ENCODE data around the gene MINPP1.

DNA sequence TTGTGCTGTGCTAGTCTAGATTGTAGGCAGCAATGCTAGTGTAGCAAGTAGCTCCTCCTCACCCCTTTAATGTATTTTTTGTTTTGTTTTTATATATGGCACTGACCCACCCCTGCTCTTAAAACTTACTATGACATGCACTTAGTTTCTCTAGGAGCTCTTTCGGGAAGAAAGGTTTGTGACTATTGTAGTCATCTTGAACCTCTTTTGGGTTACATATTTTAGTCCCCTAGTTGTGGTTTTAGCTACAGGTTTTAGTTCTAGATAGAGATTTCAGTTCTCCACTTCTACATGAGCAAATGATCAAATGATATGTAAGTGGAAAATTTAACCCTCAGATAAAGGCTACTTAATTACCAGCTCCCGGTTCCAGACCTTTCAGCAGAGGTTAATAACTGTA is 14.9 kb downstream of the MINPP1 start:
- no peak for TF ChIP-seq POLR2A (IDR thresholded peaks at IDR 0.05; ENCODE audit: extremely low read depth, insufficient read length)
- TF ChIP-seq, protein P1, sequence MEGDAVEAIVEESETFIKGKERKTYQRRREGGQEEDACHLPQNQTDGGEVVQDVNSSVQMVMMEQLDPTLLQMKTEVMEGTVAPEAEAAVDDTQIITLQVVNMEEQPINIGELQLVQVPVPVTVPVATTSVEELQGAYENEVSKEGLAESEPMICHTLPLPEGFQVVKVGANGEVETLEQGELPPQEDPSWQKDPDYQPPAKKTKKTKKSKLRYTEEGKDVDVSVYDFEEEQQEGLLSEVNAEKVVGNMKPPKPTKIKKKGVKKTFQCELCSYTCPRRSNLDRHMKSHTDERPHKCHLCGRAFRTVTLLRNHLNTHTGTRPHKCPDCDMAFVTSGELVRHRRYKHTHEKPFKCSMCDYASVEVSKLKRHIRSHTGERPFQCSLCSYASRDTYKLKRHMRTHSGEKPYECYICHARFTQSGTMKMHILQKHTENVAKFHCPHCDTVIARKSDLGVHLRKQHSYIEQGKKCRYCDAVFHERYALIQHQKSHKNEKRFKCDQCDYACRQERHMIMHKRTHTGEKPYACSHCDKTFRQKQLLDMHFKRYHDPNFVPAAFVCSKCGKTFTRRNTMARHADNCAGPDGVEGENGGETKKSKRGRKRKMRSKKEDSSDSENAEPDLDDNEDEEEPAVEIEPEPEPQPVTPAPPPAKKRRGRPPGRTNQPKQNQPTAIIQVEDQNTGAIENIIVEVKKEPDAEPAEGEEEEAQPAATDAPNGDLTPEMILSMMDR (IDR thresholded peaks at IDR 0.05; ENCODE audit: low read depth, low read length) = no peak
- TF ChIP-seq, protein P2, sequence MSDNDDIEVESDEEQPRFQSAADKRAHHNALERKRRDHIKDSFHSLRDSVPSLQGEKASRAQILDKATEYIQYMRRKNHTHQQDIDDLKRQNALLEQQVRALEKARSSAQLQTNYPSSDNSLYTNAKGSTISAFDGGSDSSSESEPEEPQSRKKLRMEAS (IDR thresholded peaks at IDR 0.05; ENCODE audit: low read depth, low read length) = no peak
